HCT116 (cell line): ENCODE data around the gene ZNF569. TPM values are rescaled to one million over a fixed set of nuclear protein-coding genes. Genes with fewer than 3 reads are reported as not detected.

Experiments used
- ATAC-seq: fragments of 200-7000 bp; cut with Tn5 transposase; 2 replicates; pipeline ENCODE4 v1.9.1; 2020; ENCODE audit warnings: mild to moderate bottlenecking, moderate library complexity
- BruUV-seq: library from RNA; stranded (reverse); fragments of 400-500 nt; replicated peaks from 2 replicates; lab custom pipeline; 2021; lab: Mats Ljungman, UMichigan
- CTCF ChIA-PET: fragments of 300-600 bp; sonication (Branson Sonifier 250); formaldehyde crosslinking; loops from one replicate; lab custom pipeline; 2021; ENCODE audit warnings: antibody characterized with exemption; lab: Charles Lee
- POLR2A ChIA-PET: fragments of 300-600, 350-600 bp; sonication (Branson Sonifier 250); formaldehyde crosslinking; loops from one replicate; lab custom pipeline; 2021; ENCODE audit warnings: antibody characterized with exemption; lab: Charles Lee
- RAD21 ChIA-PET, 2 experiments: fragments of 300-600 bp; sonication (Branson Sonifier 250); formaldehyde crosslinking; loops; one replicate each; lab custom pipeline; 2023; ENCODE audit warnings: low total read pairs in 2 of 2; ENCODE audit not compliant: uncharacterized antibody in 2 of 2, unreplicated experiment in 2 of 2, low non-redundant PET in 1 of 2; lab: Charles Lee
- DNase-seq: peaks from one replicate; pipeline ENCODE4 v3.0.0-alpha.2; 2010; ENCODE audit warnings: low read depth, low spot score
- H2AFZ ChIP-seq: fragments of 200-600 bp; shearing (Covaris generic), sonication (generic); 2 replicates; pipeline ENCODE4 v1.6.1; 2017; ENCODE audit warnings: low read depth, mixed run types, mixed read lengths, antibody characterized with exemption, low read length; ENCODE audit not compliant: poor library complexity, severe bottlenecking
- H3K27ac ChIP-seq: 2 replicates; pipeline ENCODE4 v1.5.1; 2012; ENCODE audit warnings: low read depth, low read length
- H3K27me3 ChIP-seq: fragments of 200-600 bp; sonication (generic); 2 replicates; pipeline ENCODE4 v1.6.1; 2016; ENCODE audit warnings: mixed run types, low read length, mixed read lengths; ENCODE audit not compliant: insufficient read depth
- H3K36me3 ChIP-seq, 2 experiments: fragments of 200-500 bp in 1 of 2; fragments of 200-600 bp in 1 of 2; sonication (Bioruptor generic) in 1 of 2; sonication (generic) in 1 of 2; 2 replicates each; pipeline versions ENCODE4 v1.5.1 to v1.6.1; 2014 to 2016; ENCODE audit warnings: low read length in 2 of 2, inconsistent platforms in 1 of 2, mixed read lengths in 1 of 2, mixed run types in 1 of 2; ENCODE audit not compliant: insufficient read depth in 2 of 2, control insufficient read depth in 1 of 2
- H3K4me1 ChIP-seq, 2 experiments: fragments of 200-600 bp in 1 of 2; sonication (generic) in 1 of 2; 2 replicates each; pipeline versions ENCODE4 v1.5.1 to v1.6.1; 2012 to 2017; ENCODE audit warnings: low read length in 2 of 2, inconsistent platforms in 1 of 2, mild to moderate bottlenecking in 1 of 2, mixed read lengths in 1 of 2, mixed run types in 1 of 2, moderate library complexity in 1 of 2; ENCODE audit not compliant: insufficient read depth in 2 of 2, control insufficient read depth in 1 of 2
- H3K4me2 ChIP-seq: fragments of 200-600 bp; sonication (generic); 2 replicates; pipeline ENCODE4 v1.6.1; 2017; ENCODE audit warnings: mixed run types, low read length, mixed read lengths
- H3K4me3 ChIP-seq, 2 experiments: fragments of 200-600 bp in 1 of 2; sonication (generic) in 1 of 2; replicated peaks in 1 of 2; 2 replicates each; pipeline ENCODE4 v1.5.1; 2011 to 2016; ENCODE audit warnings: low read length in 2 of 2, control low read depth in 1 of 2, low read depth in 1 of 2, mild to moderate bottlenecking in 1 of 2, mixed read lengths in 1 of 2, mixed run types in 1 of 2
- H3K79me2 ChIP-seq: fragments of 200-600 bp; sonication (generic); 2 replicates; pipeline ENCODE4 v1.6.1; 2017; ENCODE audit warnings: mild to moderate bottlenecking, mixed run types, low read length, moderate library complexity, mixed read lengths; ENCODE audit not compliant: insufficient read depth
- H3K9ac ChIP-seq: fragments of 200-600 bp; sonication (generic); 2 replicates; pipeline ENCODE4 v1.6.1; 2016; ENCODE audit warnings: low read length, mixed read lengths
- H3K9me2 ChIP-seq: fragments of 200-600 bp; sonication (generic), shearing (Covaris generic); 2 replicates; pipeline ENCODE4 v1.6.1; 2017; ENCODE audit warnings: mixed run types, mild to moderate bottlenecking, moderate library complexity; ENCODE audit not compliant: insufficient read depth
- H3K9me3 ChIP-seq, 2 experiments: fragments of 200-500 bp in 1 of 2; fragments of 200-600 bp in 1 of 2; sonication (Bioruptor generic) in 1 of 2; sonication (generic) in 1 of 2; 2 replicates each; pipeline ENCODE4 v1.6.1; 2014 to 2017; ENCODE audit warnings: low read length in 2 of 2, mixed read lengths in 2 of 2, inconsistent platforms in 1 of 2, low read depth in 1 of 2, mild to moderate bottlenecking in 1 of 2, mixed run types in 1 of 2, moderate library complexity in 1 of 2; ENCODE audit not compliant: control insufficient read depth in 1 of 2, insufficient read depth in 1 of 2
- H4K20me1 ChIP-seq: fragments of 200-600 bp; sonication (generic), shearing (Covaris generic); 2 replicates; pipeline ENCODE4 v1.6.1; 2017; ENCODE audit warnings: mixed run types, mild to moderate bottlenecking, moderate library complexity; ENCODE audit not compliant: insufficient read depth
- CBX3 ChIP-seq: IDR thresholded peaks from 2 replicates; pipeline ENCODE4 v1.6.1; 2012; ENCODE audit warnings: low read depth
- CTCF ChIP-seq, 3 experiments: fragments of 200-600 bp in 1 of 3; sonication (generic) in 1 of 3; IDR thresholded peaks in 2 of 3; conservative IDR thresholded peaks in 1 of 3; 2 replicates each; pipeline ENCODE4 v1.5.1; 2012 to 2017; ENCODE audit warnings: low read depth in 2 of 3, low read length in 2 of 3, antibody characterized with exemption in 1 of 3, borderline replicate concordance in 1 of 3, control low read depth in 1 of 3, mild to moderate bottlenecking in 1 of 3, mixed read lengths in 1 of 3, mixed run types in 1 of 3, moderate library complexity in 1 of 3; ENCODE audit not compliant: insufficient read depth in 1 of 3
- EGR1 ChIP-seq: IDR thresholded peaks from 2 replicates; pipeline ENCODE4 v1.6.1; 2012; ENCODE audit warnings: low read depth
- JUND ChIP-seq: IDR thresholded peaks from 2 replicates; pipeline ENCODE4 v1.6.1; 2012
- POLR2A ChIP-seq: IDR thresholded peaks from 2 replicates; pipeline ENCODE4 v1.7.0; 2011; ENCODE audit warnings: borderline replicate concordance; ENCODE audit not compliant: insufficient read depth, insufficient read length; ENCODE audit errors: extremely low read depth
- POLR2AphosphoS5 ChIP-seq: IDR thresholded peaks from 2 replicates; pipeline ENCODE4 v1.6.1; 2011; ENCODE audit warnings: mild to moderate bottlenecking, low read depth, low read length, moderate library complexity
- SIN3A ChIP-seq: IDR thresholded peaks from 2 replicates; pipeline ENCODE4 v1.6.1; 2012; ENCODE audit warnings: low read depth
- SP1 ChIP-seq: IDR thresholded peaks from 2 replicates; pipeline ENCODE4 v1.6.1; 2012; ENCODE audit warnings: low read depth
- YY1 ChIP-seq: IDR thresholded peaks from 2 replicates; pipeline ENCODE4 v1.6.1; 2011; ENCODE audit warnings: low read length, low read depth, moderate library complexity, mild to moderate bottlenecking; ENCODE audit not compliant: insufficient replicate concordance; ENCODE audit errors: extremely low read depth
- ZFX ChIP-seq: fragments of 450-650 bp; IDR thresholded peaks from 2 replicates; pipeline ENCODE4 v1.6.1; 2017
- ZNF274 ChIP-seq: fragments of 200-500 bp; sonication (Bioruptor generic); IDR thresholded peaks from 2 replicates; pipeline ENCODE4 v1.6.1; 2014; ENCODE audit warnings: mild to moderate bottlenecking, low read depth, low read length, inconsistent platforms
- intact Hi-C: fragments of 100-400 bp; cut with micrococcal nuclease; formaldehyde crosslinking; loops from 2 replicates; pipeline ENCODE4 v1.10.0; 2022
- total RNA-seq: library from RNA; stranded (reverse); gene quantifications from one replicate; pipeline ENCODE4 v1.2.1, GENCODE V29; 2021; ENCODE audit not compliant: unreplicated experiment
- TF ChIP-seq, protein P1 (sequence below): IDR thresholded peaks from 2 replicates; pipeline ENCODE4 v1.6.1; 2012
- TF ChIP-seq, protein P2 (sequence below): IDR thresholded peaks from 2 replicates; pipeline ENCODE4 v1.6.1; 2012

Gene ZNF569
- total RNA-seq, 1 experiment from 2014 or later: not detected

DNA sequence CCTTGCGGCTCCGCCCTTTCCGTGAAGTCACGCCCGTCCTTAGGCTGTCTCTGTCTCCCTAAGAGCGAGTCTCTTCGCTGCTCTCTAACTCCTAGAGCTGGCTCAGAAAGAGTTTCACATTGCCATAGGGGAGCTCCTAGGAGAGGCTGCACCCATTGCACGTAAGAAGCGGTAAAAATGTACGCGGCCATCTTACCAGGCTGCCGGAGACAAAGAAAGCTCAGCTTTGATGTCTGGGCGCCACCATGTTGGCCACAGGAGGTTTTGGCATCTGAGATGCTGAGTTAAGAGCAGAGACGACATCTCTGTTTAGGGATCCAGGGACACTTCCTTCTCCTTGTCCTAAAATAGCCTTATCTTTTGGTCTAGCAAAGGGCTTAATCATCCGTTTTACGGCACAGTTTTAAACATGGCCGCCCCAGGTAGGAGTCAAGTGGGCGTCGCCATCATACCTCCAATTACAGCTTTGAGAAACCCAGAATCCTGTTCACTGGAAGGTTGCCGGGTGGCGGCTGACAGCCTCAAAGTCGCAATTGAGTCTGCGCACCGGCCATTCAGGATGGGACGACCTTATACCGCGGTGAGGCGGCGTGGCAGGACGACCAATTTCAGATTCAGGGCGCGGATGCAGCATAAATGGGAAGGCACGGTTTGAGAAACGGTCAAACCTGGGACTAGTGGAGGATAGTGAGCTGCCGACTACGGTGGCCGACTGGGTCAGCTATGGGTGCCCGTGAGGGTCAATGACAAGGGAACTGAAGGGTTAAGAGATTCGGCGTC lies 39.3 kb upstream of the ZNF569 start, which contains the start of gene ZNF793:
TSS of gene ZNF793 (plus strand) at position 553 of the 780 bp plus-strand sequence. CDS start 16,501 bp downstream, outside the sequence.
- ChIA-PET CTCF (no interaction called here), POLR2A (no interaction called here), RAD21 (no interaction called here)
- BruUV-seq: no TSS peak
- H3K9ac ChIP-seq: no peak within 1 kb of the TSS
- H3K36me3 ChIP-seq: no peaks in the 10 kb centered on the region
- no peak for ATAC-seq
- H2AFZ ChIP-seq: no peak within 1 kb of the TSS
- no peaks in the 10 kb centered on the region for H3K4me1 ChIP-seq
- peaks cover 5 to 29% of the 10 kb centered on the region in 2 experiments; a peak in 2 of 4 replicates for H3K9me3 ChIP-seq
- no peaks in the 10 kb centered on the region for H3K27me3 ChIP-seq
- TF ChIP-seq CTCF (IDR thresholded peaks at IDR 0.05 in 2 of 3, conservative IDR thresholded peaks at IDR 0.05 in 1 of 3; ENCODE audit: borderline replicate concordance in 1 of 3, insufficient read depth in 1 of 3, low read depth in 2 of 3, low read length in 2 of 3) (no peak), POLR2A (no peak), SIN3A (no peak), EGR1 (no peak), YY1 (no peak), JUND (no peak), POLR2AphosphoS5 (no peak), SP1 (no peak), ZFX (no peak), CBX3 (no peak), ZNF274 (no peak)
- TF ChIP-seq, protein P1, sequence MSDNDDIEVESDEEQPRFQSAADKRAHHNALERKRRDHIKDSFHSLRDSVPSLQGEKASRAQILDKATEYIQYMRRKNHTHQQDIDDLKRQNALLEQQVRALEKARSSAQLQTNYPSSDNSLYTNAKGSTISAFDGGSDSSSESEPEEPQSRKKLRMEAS: no peak
- TF ChIP-seq, protein P2, sequence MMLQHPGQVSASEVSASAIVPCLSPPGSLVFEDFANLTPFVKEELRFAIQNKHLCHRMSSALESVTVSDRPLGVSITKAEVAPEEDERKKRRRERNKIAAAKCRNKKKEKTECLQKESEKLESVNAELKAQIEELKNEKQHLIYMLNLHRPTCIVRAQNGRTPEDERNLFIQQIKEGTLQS: no peak
- H3K4me3 ChIP-seq: no peak within 1 kb of the TSS
- intact Hi-C loops: no loop called here
- no peak within 1 kb of the TSS for H3K27ac ChIP-seq
- no peaks in the 10 kb centered on the region for H3K9me2 ChIP-seq
- no peaks in the 10 kb centered on the region for H4K20me1 ChIP-seq
- H3K79me2 ChIP-seq: no peaks in the 10 kb centered on the region
- DNase-seq: no peak
- H3K4me2 ChIP-seq: no peak within 1 kb of the TSS
